Endothelial cell of umbilical vein (primary cell): ENCODE results near the gene SEC61A1. TPM values are rescaled to one million over a fixed set of nuclear protein-coding genes. Genes with fewer than 3 reads are reported as not detected.

Experiments
- BruUV-seq: library from RNA; stranded (reverse); fragments of 400-500 nt; replicated peaks from 2 replicates; lab custom pipeline; 2021; lab: Mats Ljungman, UMichigan
- CTCF ChIA-PET: fragments of 300-600, 350-600 bp; sonication (Branson Sonifier 250); formaldehyde crosslinking; loops from one replicate; lab custom pipeline; 2021; ENCODE audit warnings: antibody characterized with exemption, inconsistent platforms; lab: Charles Lee
- POLR2A ChIA-PET: fragments of 300-600, 350-600 bp; sonication (Branson Sonifier 250); formaldehyde crosslinking; loops from one replicate; lab custom pipeline; 2021; ENCODE audit warnings: antibody characterized with exemption, inconsistent platforms; lab: Charles Lee
- DNase-seq: peaks from one replicate; pipeline ENCODE4 v3.0.0-alpha.2; 2011; ENCODE audit warnings: low read depth, low spot score
- FAIRE-seq: peaks from 2 replicates; lab custom pipeline; 2011; peaks lifted over from hg19 to GRCh38; lab: Jason Lieb, UNC
- H2AFZ ChIP-seq: 2 replicates; pipeline ENCODE4 v1.6.0; 2012; ENCODE audit warnings: low read depth, low read length, control low read depth, inconsistent platforms
- H3K27ac ChIP-seq: 2 replicates; pipeline ENCODE4 v1.5.1; 2011; ENCODE audit warnings: low read depth, mild to moderate bottlenecking, control low read depth, low read length, moderate library complexity; ENCODE audit not compliant: insufficient read depth
- H3K27me3 ChIP-seq, 2 experiments: 2 replicates each; pipeline versions ENCODE4 v1.6.0 to v1.6.1; 2011; ENCODE audit warnings: low read length in 2 of 2, mixed read lengths in 1 of 2; ENCODE audit not compliant: control insufficient read depth in 2 of 2, insufficient read depth in 2 of 2
- H3K36me3 ChIP-seq, 2 experiments: 2 replicates in 1 of 2; 3 replicates in 1 of 2; pipeline ENCODE4 v1.5.1; 2011; ENCODE audit warnings: low read length in 2 of 2, mild to moderate bottlenecking in 1 of 2, moderate library complexity in 1 of 2; ENCODE audit not compliant: control insufficient read depth in 2 of 2, insufficient read depth in 2 of 2; ENCODE audit errors: extremely low read depth in 1 of 2
- H3K4me1 ChIP-seq: 3 replicates; pipeline ENCODE4 v1.5.1; 2011; ENCODE audit warnings: mild to moderate bottlenecking, low read length; ENCODE audit not compliant: control insufficient read depth, insufficient read depth; ENCODE audit errors: extremely low read depth
- H3K4me2 ChIP-seq: 2 replicates; pipeline ENCODE4 v1.6.1; 2011; ENCODE audit warnings: low read length, control low read depth, mixed read lengths; ENCODE audit not compliant: insufficient read depth
- H3K4me3 ChIP-seq, 3 experiments: fragments of 200-600 bp in 1 of 3; sonication (generic), shearing (Covaris generic) in 1 of 3; replicated peaks in 1 of 3; 2 replicates each; pipeline ENCODE4 v1.5.1; 2011 to 2016; ENCODE audit warnings: control low read depth in 3 of 3, low read length in 3 of 3, mild to moderate bottlenecking in 2 of 3, inconsistent platforms in 1 of 3, low read depth in 1 of 3, moderate library complexity in 1 of 3; ENCODE audit not compliant: insufficient read depth in 1 of 3
- H3K79me2 ChIP-seq: 2 replicates; pipeline ENCODE4 v1.6.0; 2012; ENCODE audit warnings: low read length, inconsistent platforms; ENCODE audit not compliant: control insufficient read depth, insufficient read depth
- H3K9ac ChIP-seq: replicated peaks from 2 replicates; pipeline ENCODE3; 2011; ENCODE audit warnings: low read length, control low read depth; ENCODE audit not compliant: insufficient read depth; ENCODE audit errors: extremely low read depth
- H3K9me1 ChIP-seq: replicated peaks from 3 replicates; pipeline ENCODE4 v1.6.0; 2011; ENCODE audit warnings: mild to moderate bottlenecking, low read length; ENCODE audit not compliant: control insufficient read depth, insufficient read depth; ENCODE audit errors: extremely low read depth
- H3K9me3 ChIP-seq: replicated peaks from 2 replicates; pipeline ENCODE4 v1.5.1; 2012; ENCODE audit warnings: low read length, inconsistent platforms; ENCODE audit not compliant: control insufficient read depth, insufficient read depth
- H4K20me1 ChIP-seq: replicated peaks from 2 replicates; pipeline ENCODE3; 2011; ENCODE audit warnings: mild to moderate bottlenecking, low read length; ENCODE audit not compliant: control insufficient read depth, insufficient read depth; ENCODE audit errors: extremely low read depth
- EZH2 ChIP-seq: IDR thresholded peaks from 2 replicates; pipeline ENCODE4 v1.6.1; 2012; ENCODE audit warnings: borderline replicate concordance, low read depth, mild to moderate bottlenecking, moderate library complexity, low read length, inconsistent platforms; ENCODE audit not compliant: severe bottlenecking
- FOS ChIP-seq: IDR thresholded peaks from 2 replicates; pipeline ENCODE4 v1.6.1; 2011; ENCODE audit warnings: mild to moderate bottlenecking, low read length, moderate library complexity, borderline replicate concordance; ENCODE audit not compliant: insufficient read depth
- GATA2 ChIP-seq: IDR thresholded peaks from 2 replicates; pipeline ENCODE4 v1.7.0; 2011; ENCODE audit warnings: low read depth, mild to moderate bottlenecking, moderate library complexity, mixed read lengths, low read length; ENCODE audit not compliant: insufficient read length, insufficient read depth
- JUN ChIP-seq: IDR thresholded peaks from 2 replicates; pipeline ENCODE4 v1.6.1; 2011; ENCODE audit warnings: borderline replicate concordance, low read depth; ENCODE audit not compliant: insufficient read length, insufficient read depth
- MAX ChIP-seq: IDR thresholded peaks from 2 replicates; pipeline ENCODE4 v1.6.1; 2011; ENCODE audit not compliant: insufficient read depth, insufficient read length
- MYC ChIP-seq: IDR thresholded peaks from one replicate; pipeline ENCODE4 v1.6.1; 2011; ENCODE audit warnings: mild to moderate bottlenecking, low read depth, low read length
- POLR2A ChIP-seq: IDR thresholded peaks from 2 replicates; pipeline ENCODE4 v1.6.1; 2012; ENCODE audit warnings: low read depth, mild to moderate bottlenecking, control low read depth, low read length
- POLR2AphosphoS5 ChIP-seq: IDR thresholded peaks from 2 replicates; pipeline ENCODE4 v1.6.1; 2012; ENCODE audit warnings: low read depth, mild to moderate bottlenecking, control low read depth, low read length, moderate library complexity; ENCODE audit not compliant: insufficient read depth
- dilution Hi-C: fragments of 300-500 bp; cut with MboI; formaldehyde crosslinking; loops from one replicate; pipeline ENCODE4 v1.15.0; 2019; ENCODE audit warnings: low sequenced_read_pairs; ENCODE audit not compliant: extremely low pct_ligation_motif_present
- intact Hi-C: fragments of 100-400 bp; cut with micrococcal nuclease; formaldehyde crosslinking; loops from one replicate; pipeline ENCODE4 v1.10.0; 2022
- polyA plus RNA-seq, 4 experiments: library from polyadenylated mRNA; depleted of rRNA in 3 of 4; stranded (reverse) in 3 of 4; unstranded in 1 of 4; fragments of >200 nt; gene quantifications; 2 replicates each; pipeline versions ENCODE4 v1.2.1 to v1.2.3, GENCODE V29; 2011 to 2012; ENCODE audit warnings: missing spikeins in 1 of 4
- total RNA-seq: library from RNA; stranded (reverse); gene quantifications from 2 replicates; pipeline ENCODE4 v1.2.3, GENCODE V29; 2021
- TF ChIP-seq, protein P1 (sequence below), 2 donors: IDR thresholded peaks; 1 replicate in 1 of 2; 2 replicates in 1 of 2; pipeline ENCODE4 v1.5.1; 2011; ENCODE audit warnings: low read length in 2 of 2, mild to moderate bottlenecking in 2 of 2, moderate library complexity in 2 of 2, control low read depth in 1 of 2, inconsistent platforms in 1 of 2, low read depth in 1 of 2; ENCODE audit not compliant: insufficient read depth in 1 of 2; ENCODE audit errors: extremely low read depth in 1 of 2

SEC61A1 gene
- total and polyA plus RNA-seq, 2 donors (not counting 3 experiments of a cell fraction or from before 2014, with no cell fraction given) = 307 to 312 TPM

GRCh38 chr3:128053614-128054013 is 1.4 kb downstream of the SEC61A1 start:
- peaks cover 15 to 23% of the 10 kb centered on the region in 2 experiments for H3K36me3 ChIP-seq
- ChIA-PET POLR2A (interaction anchor here (1.0 kb wide), 1 partner anchor 11 kb away, joined by 3 read pairs; no protein-coding TSS in a partner anchor), CTCF (interaction anchor here (0.9 to 2.3 kb wide), 3 partner anchors 20 to 478 kb away, joined by 3 to 11 read pairs (median 5); no protein-coding TSS in a partner anchor)
- peak overlapping the region; percentile 100 for H3K4me2 ChIP-seq
- no peaks in the 10 kb centered on the region for H3K9me3 ChIP-seq
- intact Hi-C loops (loop anchor here (2.0 to 5.0 kb wide), 5 partner anchors 19 to 476 kb away; partner anchors contain the start of gene TPRA1), dilution Hi-C loops (no loop called here)
- peaks cover 9% of the 10 kb centered on the region for H4K20me1 ChIP-seq
- FAIRE-seq (no peak), DNase-seq (peak; percentile 9)
- H3K27ac ChIP-seq = peak overlapping the region; percentile 92
- H3K79me2 ChIP-seq = peaks cover 53% of the 10 kb centered on the region
- H3K9me1 ChIP-seq = no peaks in the 10 kb centered on the region
- BruUV-seq = no TSS peak
- peak overlapping the region; percentile 96 for H3K9ac ChIP-seq
- H2AFZ ChIP-seq = no peak overlapping the region
- peaks cover 39% of the 10 kb centered on the region for H3K4me1 ChIP-seq
- peaks cover 1 to 4% of the 10 kb centered on the region in 2 experiments for H3K27me3 ChIP-seq
- peak overlapping the region; percentile 90 to 99 (median 99) for H3K4me3 ChIP-seq
- TF ChIP-seq JUN (no peak), FOS (no peak), POLR2A (no peak), GATA2 (no peak), POLR2AphosphoS5 (no peak)

- peak overlapping the region; percentile 100 for H3K4me2 ChIP-seq
- H4K20me1 ChIP-seq = peaks cover 9% of the 10 kb centered on the region
- dilution Hi-C loops (no loop called here), intact Hi-C loops (loop anchor here (2.0 to 5.0 kb wide), 3 partner anchors 18 to 477 kb away; partner anchors contain the start of gene TPRA1)
- DNase-seq (peak; percentile 47), FAIRE-seq (no peak)
- H3K9ac ChIP-seq = peak overlapping the region; percentile 96
- H3K4me3 ChIP-seq = peak overlapping the region; percentile 7 to 99 (median 19)
- H3K4me1 ChIP-seq = peaks cover 39% of the 10 kb centered on the region
- peaks cover 54% of the 10 kb centered on the region for H3K79me2 ChIP-seq
- no peak for TF ChIP-seq POLR2A
- TF ChIP-seq, protein P1, sequence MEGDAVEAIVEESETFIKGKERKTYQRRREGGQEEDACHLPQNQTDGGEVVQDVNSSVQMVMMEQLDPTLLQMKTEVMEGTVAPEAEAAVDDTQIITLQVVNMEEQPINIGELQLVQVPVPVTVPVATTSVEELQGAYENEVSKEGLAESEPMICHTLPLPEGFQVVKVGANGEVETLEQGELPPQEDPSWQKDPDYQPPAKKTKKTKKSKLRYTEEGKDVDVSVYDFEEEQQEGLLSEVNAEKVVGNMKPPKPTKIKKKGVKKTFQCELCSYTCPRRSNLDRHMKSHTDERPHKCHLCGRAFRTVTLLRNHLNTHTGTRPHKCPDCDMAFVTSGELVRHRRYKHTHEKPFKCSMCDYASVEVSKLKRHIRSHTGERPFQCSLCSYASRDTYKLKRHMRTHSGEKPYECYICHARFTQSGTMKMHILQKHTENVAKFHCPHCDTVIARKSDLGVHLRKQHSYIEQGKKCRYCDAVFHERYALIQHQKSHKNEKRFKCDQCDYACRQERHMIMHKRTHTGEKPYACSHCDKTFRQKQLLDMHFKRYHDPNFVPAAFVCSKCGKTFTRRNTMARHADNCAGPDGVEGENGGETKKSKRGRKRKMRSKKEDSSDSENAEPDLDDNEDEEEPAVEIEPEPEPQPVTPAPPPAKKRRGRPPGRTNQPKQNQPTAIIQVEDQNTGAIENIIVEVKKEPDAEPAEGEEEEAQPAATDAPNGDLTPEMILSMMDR (IDR thresholded peaks at IDR 0.05; ENCODE audit: extremely low read depth in 1 of 2, insufficient read depth in 1 of 2, low read depth in 1 of 2, low read length in 2 of 2) = no peak
- no peak for TF ChIP-seq FOS
- no peak for TF ChIP-seq JUN
- TF ChIP-seq MAX = no peak
- no peak for TF ChIP-seq POLR2AphosphoS5
- no peak for TF ChIP-seq MYC
- TF ChIP-seq GATA2 = no peak
- TF ChIP-seq EZH2 = no peak
- peak overlapping the region; percentile 0 for H3K27ac ChIP-seq
- no peaks in the 10 kb centered on the region for H3K9me3 ChIP-seq
- no TSS peak for BruUV-seq
- ChIA-PET POLR2A (no interaction called here), CTCF (interaction anchor here (0.9 to 1.3 kb wide), 3 partner anchors 19 to 479 kb away, joined by 3 to 5 read pairs (median 4); no protein-coding TSS in a partner anchor)
- H3K36me3 ChIP-seq = peaks cover 17 to 23% of the 10 kb centered on the region in 2 experiments
- no peaks in the 10 kb centered on the region for H3K9me1 ChIP-seq
- no peaks in the 10 kb centered on the region for H3K27me3 ChIP-seq
- no peak overlapping the region for H2AFZ ChIP-seq
Observed at GRCh38 chr3:128054367-128054766, 2.1 kb downstream of the SEC61A1 start.
